Ishikawa (cell line): Measurements from ENCODE around the gene TLR8.

Experiments used
- CEBPB ChIP-seq: IDR thresholded peaks from 2 replicates; pipeline ENCODE4 v1.6.1; 2012
- EGR1 ChIP-seq: IDR thresholded peaks from 2 replicates; pipeline ENCODE4 v1.6.1; 2012
- EP300 ChIP-seq: IDR thresholded peaks from 2 replicates; pipeline ENCODE4 v1.6.1; 2012; ENCODE audit warnings: borderline replicate concordance
- FOXM1 ChIP-seq: IDR thresholded peaks from 2 replicates; pipeline ENCODE4 v1.6.1; 2012; ENCODE audit warnings: low read depth, borderline replicate concordance
- MAX ChIP-seq: IDR thresholded peaks from 2 replicates; pipeline ENCODE4 v1.6.1; 2012
- NFIC ChIP-seq: IDR thresholded peaks from 2 replicates; pipeline ENCODE4 v1.6.1; 2012
- RAD21 ChIP-seq: IDR thresholded peaks from 2 replicates; pipeline ENCODE4 v1.6.1; 2012; ENCODE audit warnings: low read depth
- REST ChIP-seq: IDR thresholded peaks from 2 replicates; pipeline ENCODE4 v1.6.1; 2012; ENCODE audit warnings: low read depth, mild to moderate bottlenecking
- TCF12 ChIP-seq: IDR thresholded peaks from 2 replicates; pipeline ENCODE4 v1.6.1; 2012; ENCODE audit warnings: low read depth
- TEAD4 ChIP-seq: IDR thresholded peaks from 2 replicates; pipeline ENCODE4 v1.6.1; 2012
- YY1 ChIP-seq: IDR thresholded peaks from 2 replicates; pipeline ENCODE4 v1.6.1; 2012; ENCODE audit warnings: low read depth
- ZBTB7A ChIP-seq: IDR thresholded peaks from 2 replicates; pipeline ENCODE4 v1.6.1; 2012; ENCODE audit warnings: low read depth

- TF ChIP-seq MAX (no peak), CEBPB (no peak), NFIC (no peak), EGR1 (no peak), RAD21 (no peak; the same call in 1 of the 2 replicates), TEAD4 (no peak), EP300 (no peak), ZBTB7A (no peak), YY1 (no peak), FOXM1 (no peak), REST (no peak), TCF12 (no peak)
Measured at GRCh38 chrX:12970691-12971202, 64.3 kb downstream of the TLR8 start.
